ENCODE measurements around the gene RTN4IP1.
A peak's percentile ranks its signal among the peaks of the same experiment; 100 is the strongest.

DNA sequence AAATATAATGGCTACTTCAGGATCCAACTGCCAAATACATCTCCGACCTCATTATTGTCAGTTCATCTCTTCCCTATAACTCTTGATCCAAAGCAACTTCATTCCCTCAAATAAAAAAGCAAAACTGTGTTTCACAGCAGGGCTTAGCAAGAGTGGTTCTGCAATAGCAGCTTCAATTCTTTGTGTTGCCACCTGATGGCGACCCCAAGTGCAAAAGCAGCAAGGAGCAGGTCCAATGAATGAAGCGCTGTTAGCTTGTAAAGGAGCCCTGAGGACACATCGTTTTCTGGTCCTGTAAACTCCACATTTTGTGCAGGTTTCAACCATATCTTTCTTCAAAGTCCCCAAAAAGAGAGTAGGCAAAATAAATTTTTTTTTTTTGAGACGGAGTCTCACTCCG is 19.6 kb downstream of the RTN4IP1 start:
- TF ChIP-seq POLR2AphosphoS5 (IDR thresholded peaks at IDR 0.05), result no peak
- TF ChIP-seq, protein P1, sequence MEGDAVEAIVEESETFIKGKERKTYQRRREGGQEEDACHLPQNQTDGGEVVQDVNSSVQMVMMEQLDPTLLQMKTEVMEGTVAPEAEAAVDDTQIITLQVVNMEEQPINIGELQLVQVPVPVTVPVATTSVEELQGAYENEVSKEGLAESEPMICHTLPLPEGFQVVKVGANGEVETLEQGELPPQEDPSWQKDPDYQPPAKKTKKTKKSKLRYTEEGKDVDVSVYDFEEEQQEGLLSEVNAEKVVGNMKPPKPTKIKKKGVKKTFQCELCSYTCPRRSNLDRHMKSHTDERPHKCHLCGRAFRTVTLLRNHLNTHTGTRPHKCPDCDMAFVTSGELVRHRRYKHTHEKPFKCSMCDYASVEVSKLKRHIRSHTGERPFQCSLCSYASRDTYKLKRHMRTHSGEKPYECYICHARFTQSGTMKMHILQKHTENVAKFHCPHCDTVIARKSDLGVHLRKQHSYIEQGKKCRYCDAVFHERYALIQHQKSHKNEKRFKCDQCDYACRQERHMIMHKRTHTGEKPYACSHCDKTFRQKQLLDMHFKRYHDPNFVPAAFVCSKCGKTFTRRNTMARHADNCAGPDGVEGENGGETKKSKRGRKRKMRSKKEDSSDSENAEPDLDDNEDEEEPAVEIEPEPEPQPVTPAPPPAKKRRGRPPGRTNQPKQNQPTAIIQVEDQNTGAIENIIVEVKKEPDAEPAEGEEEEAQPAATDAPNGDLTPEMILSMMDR (IDR thresholded peaks at IDR 0.05), result peak in 1 of 3 donors; percentile 21

Data from breast epithelium (tissue), 3 donors.